ENCODE data around the gene GRIK4.

- no peak for TF ChIP-seq CTCF (IDR thresholded peaks at IDR 0.05)
- no peak for TF ChIP-seq POLR2AphosphoS5 (IDR thresholded peaks at IDR 0.05)
These were observed 115.2 kb downstream of the GRIK4 start for GRCh38 chr11:120626791-120627190.
